A673 (cell line): ENCODE measurements around the gene ADGRG7.

Experiments
- EZH2 ChIP-seq: fragments of 200-600 bp; sonication (generic); IDR thresholded peaks from 2 replicates; pipeline ENCODE4 v1.6.1; 2017; ENCODE audit warnings: borderline replicate concordance, low read depth, mild to moderate bottlenecking, mixed read lengths, antibody characterized with exemption, low read length; ENCODE audit not compliant: poor library complexity, severe bottlenecking
- TF ChIP-seq, protein P1 (sequence below): fragments of 300-800, 200-600 bp; sonication (generic); conservative IDR thresholded peaks from 2 replicates; pipeline ENCODE4 v1.5.1; 2017; ENCODE audit warnings: low read depth, mild to moderate bottlenecking, antibody characterized with exemption, low read length, moderate library complexity, mixed read lengths

DNA sequence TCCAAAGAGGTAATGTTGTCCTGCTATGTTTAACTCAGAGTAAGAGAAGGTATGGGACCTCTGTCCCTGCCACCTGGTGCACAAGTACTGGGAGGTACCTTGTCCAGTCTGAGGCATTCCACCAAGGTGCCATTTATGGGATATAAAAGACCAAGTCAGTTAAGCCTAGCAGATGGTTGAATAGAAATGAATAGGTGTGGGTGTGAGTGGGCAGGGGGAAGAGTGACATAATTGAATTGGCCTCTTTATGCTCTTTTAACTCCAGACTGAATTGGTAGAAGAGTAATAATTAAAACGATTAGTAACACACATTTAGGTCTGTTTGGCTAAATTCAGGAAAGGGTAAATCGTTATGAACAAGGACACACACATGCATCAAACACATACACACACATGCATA is 562 bp downstream of the ADGRG7 start:
- TF ChIP-seq, protein P1, sequence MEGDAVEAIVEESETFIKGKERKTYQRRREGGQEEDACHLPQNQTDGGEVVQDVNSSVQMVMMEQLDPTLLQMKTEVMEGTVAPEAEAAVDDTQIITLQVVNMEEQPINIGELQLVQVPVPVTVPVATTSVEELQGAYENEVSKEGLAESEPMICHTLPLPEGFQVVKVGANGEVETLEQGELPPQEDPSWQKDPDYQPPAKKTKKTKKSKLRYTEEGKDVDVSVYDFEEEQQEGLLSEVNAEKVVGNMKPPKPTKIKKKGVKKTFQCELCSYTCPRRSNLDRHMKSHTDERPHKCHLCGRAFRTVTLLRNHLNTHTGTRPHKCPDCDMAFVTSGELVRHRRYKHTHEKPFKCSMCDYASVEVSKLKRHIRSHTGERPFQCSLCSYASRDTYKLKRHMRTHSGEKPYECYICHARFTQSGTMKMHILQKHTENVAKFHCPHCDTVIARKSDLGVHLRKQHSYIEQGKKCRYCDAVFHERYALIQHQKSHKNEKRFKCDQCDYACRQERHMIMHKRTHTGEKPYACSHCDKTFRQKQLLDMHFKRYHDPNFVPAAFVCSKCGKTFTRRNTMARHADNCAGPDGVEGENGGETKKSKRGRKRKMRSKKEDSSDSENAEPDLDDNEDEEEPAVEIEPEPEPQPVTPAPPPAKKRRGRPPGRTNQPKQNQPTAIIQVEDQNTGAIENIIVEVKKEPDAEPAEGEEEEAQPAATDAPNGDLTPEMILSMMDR, result no peak
- TF ChIP-seq EZH2, result no peak
